Activated CD4-positive, alpha-beta T cell treated with anti-CD3 and anti-CD28 coated beads for 1 hour (primary cell): ENCODE data around the gene OLR1.
A peak's percentile ranks its signal among the peaks of the same experiment; 100 is the strongest.
"Not testable (repeated sequence)": the region's sequence is repeated elsewhere in the genome, so short reads cannot be mapped to it uniquely, and the experiment has no call there.

Experiments used
- DNase-seq: peaks from one replicate; pipeline ENCODE4 v3.0.0-alpha.2; 2020

The OLR1 gene

DNA sequence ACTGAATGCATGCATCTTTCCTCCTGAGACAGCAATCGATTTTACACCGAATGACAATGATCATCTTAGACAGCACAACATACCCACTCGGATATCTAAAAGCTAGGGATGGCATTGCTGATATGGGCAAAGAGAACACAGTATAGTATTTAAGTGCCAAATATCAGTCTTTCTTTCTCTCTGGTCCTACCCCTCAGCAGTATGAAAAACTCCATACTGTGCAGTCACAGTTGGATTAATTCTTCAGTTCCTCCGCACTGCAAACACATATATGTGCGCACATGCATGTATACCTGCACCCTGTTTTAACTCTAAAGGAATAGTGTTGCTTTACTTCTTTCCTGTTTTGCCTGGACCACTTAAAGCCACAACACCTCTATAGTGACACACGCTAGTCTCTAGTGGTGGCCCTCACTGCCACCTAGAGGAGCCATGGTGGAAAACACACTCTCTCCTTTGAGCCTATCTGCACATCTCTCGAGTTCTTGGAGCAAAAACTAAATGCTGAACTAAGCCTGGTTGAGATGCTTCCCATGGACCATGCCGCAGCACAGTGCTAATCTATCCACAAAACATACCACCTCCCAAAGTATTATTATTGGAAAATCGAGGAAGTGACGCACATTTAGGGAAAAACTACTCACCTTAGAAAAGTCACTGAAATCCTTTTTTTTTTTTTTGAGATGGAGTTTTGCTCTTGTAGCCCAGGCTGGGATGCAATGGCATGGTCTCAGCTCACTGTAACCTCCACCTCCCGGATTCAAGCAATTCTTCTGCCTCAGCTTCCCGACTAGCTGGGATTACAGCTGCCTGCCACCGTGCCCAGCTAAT, 18.8 kb upstream of the OLR1 start:
- peak; percentile 19 for DNase-seq

DNA sequence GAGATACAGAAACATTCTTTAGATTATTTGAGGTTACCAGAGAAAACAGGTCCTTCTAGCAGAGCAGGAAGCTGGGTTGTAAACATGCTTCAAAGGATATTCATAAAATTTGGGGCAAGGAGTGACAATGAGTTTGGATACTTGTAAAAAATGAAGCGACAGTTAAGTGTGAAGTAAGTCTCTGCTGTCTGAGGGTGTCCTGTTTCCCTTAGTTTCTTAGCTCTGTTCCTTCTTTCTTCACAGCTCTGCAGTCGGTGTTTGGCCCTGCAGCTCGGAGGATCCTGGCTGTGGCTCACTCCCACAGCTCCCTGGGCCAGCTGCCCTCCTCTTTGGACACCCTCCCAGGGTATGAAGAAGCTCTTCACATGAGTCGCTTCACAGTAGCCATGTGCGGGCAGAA, 17.7 kb upstream of the OLR1 start:
- DNase-seq: no peak

DNA sequence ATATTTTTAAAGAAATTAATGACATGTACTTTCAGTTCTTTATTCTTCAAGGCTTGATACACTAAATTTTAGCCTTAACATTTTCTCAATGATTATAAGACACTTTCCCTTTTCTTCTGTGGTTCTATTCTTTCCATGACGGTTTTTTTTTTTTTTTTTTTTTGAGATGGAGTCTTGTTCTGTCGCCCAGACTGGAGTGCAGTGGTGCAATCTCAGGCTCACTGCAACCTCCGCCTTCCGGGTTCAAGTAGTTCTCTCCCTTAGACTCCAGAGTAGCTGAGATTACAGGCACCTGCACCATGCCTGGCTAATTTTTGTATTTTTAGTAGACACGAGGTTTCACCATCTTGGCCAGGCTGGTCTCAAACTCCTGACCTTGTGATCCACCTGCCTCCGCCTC, 15.0 kb upstream of the OLR1 start:
- not testable (repeated sequence) for DNase-seq

DNA sequence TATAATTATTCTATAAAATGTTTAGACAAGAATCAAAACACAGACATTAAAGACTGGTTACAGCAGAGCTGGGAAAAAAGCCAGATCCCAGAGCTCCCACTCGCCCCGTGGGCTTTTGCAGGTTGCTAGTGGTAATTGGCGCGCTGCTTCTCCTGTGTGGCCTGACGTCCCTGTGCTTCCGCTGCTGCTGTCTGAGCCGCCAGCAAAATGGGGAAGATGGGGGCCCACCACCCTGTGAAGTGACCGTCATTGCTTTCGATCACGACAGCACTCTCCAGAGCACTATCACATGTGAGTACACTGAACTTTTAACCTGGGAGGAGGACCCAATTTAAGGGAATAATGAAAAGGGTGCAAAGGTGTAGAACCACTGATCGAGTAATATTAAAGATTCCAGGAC, 14.4 kb upstream of the OLR1 start:
- DNase-seq: no peak

DNA sequence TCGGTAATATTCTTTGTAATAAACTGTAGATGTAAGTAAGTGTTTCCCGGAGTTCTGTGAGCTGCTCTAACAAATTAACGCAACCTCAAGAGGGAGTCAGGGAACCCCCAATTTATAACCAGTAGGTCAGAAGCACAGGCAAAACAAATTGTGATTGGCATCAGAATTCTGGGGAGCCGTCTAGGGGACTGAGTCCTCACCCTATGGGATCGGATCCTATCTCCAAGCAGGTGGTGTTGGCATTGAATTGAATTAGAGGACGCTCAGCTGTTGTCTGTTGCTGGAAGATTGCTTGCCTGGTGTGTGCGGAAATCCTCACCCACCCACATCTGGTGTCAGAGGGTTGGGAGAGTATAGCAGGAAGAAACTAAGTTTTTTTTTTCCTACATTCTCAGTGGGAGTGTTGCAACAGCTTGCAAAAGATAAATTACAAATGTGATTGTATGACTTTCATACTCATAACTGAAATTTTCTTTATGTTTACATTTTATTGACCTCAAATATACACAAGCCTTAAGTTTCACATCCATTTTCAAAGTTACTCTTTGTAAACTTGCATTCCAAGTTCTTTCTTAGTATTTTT, 12.4 kb upstream of the OLR1 start:
- no peak for DNase-seq

DNA sequence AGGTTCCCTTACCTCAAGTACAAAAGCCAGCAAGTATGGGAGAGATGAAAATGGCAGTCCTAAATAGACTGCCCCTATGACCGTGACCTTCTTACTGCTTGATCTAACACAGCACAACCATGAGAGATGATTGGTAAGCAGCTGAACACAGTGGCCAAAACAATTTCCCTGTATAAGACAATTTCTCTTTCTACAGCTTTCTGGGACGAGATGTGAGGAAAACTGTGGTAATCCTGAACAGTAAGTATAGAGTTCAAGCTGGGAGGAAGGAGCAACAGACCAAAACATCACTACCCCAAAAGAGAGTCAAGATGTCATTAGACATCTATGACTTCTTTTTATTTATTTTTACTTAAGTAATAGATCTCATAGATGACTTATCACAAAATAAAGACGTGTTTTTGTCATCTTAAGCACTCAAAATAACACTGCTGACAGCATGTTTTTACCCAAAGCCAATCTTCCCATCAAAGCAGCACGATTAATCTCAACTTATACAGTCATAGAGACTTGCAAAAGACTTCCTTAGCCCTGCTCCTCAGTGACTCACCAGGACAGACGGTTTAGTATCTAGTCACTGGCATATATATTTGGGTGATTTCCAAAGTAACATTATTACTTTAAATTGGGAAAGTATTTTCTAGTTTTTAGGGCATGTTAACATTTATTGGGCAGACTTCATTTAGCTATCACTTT, 10.6 kb upstream of the OLR1 start:
- no peak for DNase-seq

DNA sequence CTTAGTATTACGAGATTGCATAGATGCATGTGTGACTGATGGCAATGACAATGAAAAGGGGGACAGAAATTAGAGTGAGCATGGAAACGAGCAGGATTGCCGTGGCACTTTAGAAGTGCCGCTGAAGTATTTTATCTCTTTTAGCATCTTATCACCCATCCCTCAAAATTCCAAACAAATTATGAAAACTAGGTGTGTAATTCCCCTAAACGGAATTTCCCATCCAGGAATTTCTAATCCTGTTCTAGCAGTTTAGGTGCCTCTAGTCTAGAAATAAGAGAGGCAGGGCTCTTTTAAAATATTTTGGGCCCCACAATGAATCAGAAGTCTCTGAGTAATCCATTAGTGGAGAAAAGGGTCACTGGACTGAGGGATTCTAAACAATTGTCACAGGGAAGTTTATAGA, 7.8 kb upstream of the OLR1 start:
- DNase-seq: no peak

DNA sequence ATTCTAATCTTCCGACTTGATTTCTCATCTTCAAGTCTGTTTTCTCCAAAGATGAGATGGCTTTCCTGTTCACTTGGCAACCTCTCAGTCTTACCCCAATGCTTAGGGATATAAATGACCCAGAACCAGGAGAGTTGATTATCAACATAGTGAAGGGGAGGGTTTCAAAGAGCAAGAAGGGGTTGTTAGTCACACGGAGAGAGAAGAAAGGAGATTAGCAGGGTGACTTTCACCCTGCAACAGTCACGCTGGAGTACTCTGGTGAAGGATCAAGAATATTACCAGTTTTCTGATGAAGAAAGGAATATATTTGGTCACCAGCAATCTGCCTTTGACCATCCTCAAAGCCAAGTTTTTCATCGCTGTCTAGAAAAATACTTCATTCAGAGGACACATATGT, 6.9 kb upstream of the OLR1 start, which contains the start of gene TMEM52B:
Gene TMEM52B, plus strand, starts transcription at position 212 of the 400 bp plus-strand sequence. CDS start 543 bp downstream, outside the sequence.
- no peak for DNase-seq

DNA sequence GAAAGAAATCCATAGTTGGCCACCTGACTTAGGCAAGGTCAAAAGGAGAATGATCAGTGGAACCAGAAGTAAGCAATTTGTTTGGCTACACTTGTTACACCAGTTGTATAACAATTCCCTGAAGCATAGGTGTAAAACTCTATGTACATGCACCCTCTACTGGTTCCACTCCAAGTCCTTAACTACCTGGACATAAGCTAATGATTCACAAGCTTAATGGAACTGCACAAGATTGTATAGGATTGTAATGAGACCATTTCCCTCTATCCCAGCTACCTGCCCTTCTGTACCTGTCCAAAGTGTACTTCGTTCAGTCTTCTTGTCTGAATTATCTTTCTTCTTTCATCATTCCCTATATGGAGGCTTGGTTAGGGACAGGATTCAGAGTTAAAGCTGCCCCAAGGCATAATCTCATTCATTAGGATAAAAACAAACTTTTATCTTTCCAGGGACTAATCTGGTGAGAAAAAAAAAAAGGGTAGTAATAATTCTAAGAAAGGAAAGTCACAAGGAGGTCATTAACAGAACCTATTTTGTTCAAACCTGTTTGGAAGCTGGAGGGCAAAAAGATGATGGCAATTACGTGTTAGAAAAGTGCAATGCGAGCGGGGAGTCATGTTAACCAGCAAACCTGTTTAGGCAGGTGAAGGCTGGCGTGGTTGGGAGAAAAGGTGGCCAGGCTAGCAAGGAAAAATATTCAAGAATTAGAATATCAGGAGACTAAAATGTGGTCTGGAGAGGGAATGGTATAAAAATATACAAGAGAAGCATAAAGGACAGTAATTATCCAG, 4.1 kb upstream of the OLR1 start:
- DNase-seq: no peak

DNA sequence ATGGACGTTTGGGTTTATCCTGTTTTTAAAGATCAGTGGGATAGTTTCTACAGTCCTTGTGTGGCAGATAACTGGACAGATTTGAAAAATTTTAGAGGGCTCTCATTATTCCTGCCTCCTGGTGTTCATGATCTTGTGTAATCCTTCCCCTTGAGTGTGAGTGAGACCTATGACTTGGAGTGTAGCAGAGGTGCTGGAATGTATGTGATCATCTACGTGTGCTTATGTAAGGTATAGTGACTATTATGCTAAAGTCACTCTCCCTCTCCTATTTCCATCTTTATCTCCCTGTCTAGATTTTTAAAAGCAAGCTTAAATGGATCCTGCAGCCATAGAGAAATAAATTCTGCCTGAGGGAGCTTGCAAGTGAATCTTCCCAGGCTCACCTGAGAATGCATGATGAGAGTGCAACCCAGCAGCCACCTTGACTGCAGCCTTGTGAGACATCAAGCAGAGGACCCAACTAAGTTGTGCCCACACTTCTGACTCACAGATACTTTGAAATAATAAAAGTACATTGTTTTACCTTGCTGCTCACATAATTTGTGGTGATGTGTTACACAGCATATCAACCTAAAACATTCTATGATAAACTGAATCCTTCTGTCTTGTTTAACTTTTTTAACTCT, 3.2 kb upstream of the OLR1 start:
- DNase-seq: no peak

DNA sequence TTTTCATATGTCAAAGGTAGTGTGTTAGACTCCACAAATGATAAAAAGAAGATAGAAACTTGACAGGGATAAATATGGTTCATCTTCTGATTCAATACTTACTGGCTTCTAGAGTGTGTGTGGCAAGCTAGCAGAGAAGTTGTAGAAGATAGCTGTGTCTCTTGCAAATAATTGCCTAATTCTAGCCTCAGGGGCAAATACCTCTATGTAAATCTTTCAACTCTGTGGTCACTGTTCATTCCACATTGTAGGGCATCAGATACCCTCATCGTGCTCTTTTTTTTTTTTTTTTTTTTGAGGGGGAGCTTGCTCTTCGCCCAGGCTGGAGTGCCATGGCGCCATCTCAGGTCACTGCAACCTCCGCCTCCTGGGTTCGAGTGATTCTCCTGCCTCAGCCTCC, 1.7 kb downstream of the OLR1 start:
- DNase-seq: no peak

DNA sequence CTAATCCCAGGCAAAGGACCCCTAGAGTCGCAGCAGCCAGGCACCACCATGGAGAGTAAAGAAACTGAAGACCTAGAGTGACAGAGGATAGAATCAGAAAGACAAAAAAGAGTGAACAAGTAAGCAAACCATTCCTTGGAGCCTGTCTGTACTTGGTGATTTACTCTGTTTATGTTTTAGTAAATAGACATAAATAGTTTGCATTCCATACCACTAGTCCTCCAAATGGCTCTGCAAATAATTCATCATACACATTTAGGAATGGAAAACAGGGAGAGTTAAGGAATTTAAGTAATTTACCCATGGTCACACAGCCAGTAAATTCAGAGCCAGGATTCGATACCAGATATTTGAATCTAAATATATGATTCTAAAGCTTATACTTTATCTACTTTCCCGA, 2.8 kb downstream of the OLR1 start:
- no peak for DNase-seq

DNA sequence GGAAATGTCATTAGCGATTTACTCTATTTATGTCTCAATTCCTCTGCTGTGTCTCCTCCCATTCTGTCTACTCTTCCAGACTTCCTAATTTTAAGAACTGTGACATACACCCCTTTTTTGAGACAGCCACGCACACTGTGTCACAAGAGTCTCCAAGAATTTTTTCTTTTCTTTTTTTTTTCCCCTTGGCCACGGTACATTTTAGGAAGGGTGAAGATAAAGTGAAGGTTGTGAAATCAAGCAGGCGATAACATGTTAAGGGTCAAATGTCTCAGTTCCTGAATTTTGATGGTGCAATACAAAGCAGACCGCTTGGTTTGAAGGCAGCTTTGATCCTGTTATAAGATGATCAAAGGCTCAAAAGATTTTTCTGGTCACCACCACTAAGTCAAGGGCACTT, 4.3 kb downstream of the OLR1 start:
- no peak for DNase-seq

DNA sequence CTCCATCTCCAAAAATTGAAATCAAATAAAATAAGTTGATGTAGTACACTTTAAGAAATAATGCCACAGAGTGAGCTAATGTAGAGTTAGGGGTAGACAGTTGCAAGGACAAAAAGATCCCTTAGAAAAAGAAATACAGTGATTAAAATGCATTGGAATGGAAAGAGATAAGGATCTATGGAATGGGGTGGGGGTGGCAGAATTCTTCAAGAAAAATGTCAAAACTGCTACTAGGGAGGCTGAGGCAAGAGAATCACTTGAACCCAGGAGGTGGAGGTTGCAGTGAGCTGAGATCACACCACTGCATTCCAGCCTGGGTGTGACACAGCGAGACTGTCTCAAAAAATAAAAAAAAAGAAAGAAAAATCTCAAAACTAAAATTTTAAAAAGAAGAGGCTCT, 6.5 kb downstream of the OLR1 start:
- DNase-seq: no peak

DNA sequence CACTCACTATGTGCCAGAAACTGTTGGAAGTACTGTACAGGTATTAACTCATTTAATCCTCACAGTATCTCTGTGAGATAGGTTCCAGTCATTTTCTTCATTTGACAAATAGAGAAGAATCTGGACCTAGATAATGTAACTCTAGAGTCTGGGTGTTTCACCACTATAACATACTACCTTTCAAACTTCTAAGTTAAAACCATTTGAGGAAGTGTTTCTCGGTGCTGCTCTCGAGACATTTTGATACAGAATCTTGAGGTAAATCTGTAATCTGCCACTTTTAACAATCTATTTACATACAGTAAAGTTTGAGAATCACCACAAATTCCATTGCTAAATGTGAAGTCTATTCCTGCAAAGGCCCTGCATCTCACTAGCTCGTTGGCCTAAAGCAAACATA, 8.8 kb downstream of the OLR1 start:
- no peak for DNase-seq

DNA sequence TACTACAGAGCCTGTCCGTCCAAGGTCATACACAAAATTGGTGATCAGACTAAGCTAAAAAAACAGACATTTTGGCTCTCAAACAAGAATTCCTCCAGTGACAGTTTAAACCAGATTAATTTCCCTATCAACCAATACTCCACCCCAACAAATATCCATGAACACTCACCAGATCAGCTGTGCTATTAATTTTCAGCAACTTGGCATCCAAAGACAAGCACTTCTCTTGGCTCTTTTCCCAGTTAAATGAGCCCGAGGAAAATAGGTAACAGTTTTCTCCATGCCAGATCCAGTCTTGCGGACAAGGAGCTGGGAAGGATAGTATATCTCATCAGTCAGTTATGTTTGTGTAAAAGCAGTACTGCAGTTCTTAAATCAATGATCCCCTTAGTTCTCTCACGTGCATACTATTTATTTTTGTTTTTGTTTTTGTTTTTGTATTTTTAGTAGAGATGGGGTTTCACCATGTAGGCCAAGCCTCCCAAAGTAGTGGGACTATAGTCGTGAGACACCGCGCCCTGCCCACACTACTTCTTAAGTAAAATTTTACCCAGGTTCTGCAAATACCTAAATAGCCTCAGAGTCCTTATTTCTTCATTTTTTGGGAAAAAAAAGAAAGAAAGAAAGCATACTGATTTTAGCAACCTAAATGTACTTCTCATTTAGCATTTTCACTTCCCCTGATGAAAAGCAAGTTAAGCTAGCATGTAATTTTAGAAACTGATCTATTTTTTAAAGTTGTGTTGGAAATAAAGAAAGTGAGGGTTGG, 11.1 kb downstream of the OLR1 start:
- no peak for DNase-seq

DNA sequence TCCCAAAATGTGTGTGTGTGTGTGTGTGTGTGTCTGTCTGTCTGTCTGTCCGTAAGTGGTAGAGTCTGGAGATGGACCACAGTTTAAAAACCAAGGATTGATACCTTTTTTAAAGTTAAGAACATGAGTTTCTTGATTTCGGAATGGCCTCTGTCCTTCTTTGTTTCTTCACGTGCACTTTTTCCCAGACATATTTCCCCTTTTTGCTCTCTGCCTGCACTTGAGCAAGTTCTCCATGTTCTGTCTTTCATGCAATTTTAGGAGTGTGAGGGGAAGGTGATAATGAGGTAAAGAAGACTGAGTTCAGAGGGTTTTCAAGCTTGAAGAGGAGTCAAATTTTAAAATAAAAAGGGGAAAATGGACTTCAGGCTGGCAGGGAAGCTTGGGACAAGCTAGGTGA, 12.7 kb downstream of the OLR1 start:
- DNase-seq: no peak

DNA sequence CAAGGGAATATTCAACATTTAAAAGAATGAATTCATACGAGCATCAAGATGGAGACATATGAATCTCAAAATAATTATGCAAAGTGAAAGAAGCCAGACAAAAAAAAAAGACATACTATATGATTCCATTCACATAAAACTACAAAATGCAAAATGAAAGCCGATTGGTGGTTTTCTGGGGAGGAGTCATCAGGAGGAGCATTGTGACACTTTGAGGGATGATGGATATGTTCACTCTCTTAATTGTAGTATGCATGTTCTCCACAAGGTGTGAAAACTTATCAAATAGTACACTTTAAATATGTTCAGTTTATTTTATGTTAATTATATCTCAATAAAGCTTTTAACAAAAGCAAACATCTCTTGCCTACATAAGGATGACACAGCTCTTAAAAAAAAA, 13.5 kb downstream of the OLR1 start:
- no peak for DNase-seq

DNA sequence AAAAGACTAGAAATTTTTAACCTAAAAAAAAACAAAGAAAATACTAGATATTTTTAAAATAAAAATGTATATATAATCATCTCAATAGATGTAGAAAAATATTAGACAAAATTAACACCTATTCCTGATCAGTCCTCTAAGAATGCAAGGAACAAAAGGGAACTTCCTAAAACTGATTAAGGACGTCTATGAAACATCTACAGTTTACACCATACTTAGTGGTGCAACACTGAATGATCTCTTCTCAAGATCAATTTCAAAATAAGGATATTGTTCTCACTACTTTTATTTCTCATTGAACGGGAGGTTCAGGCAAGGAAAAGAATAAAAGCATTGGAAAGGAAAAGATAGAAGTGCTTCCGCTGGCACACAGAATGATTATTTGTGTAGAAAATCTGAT, 16.0 kb downstream of the OLR1 start:
- DNase-seq: no peak

DNA sequence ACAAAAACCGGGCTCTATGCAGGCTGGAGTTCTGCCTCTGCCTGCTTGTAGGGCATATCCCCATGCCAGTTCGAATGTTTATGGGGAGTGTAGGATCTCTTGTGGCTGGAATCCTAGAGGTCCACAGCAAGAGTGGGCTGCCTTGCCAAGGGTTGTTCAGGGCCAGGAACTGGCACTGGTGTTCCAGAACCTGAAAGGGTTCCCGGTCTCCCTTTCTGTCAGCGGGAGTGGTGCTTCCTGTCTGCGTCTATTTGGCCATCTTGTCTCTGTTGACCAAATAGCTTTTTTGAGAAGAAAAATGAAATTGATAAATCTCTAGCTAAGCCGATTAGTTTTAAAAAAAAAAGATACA, 17.8 kb downstream of the OLR1 start:
- DNase-seq: no peak

DNA sequence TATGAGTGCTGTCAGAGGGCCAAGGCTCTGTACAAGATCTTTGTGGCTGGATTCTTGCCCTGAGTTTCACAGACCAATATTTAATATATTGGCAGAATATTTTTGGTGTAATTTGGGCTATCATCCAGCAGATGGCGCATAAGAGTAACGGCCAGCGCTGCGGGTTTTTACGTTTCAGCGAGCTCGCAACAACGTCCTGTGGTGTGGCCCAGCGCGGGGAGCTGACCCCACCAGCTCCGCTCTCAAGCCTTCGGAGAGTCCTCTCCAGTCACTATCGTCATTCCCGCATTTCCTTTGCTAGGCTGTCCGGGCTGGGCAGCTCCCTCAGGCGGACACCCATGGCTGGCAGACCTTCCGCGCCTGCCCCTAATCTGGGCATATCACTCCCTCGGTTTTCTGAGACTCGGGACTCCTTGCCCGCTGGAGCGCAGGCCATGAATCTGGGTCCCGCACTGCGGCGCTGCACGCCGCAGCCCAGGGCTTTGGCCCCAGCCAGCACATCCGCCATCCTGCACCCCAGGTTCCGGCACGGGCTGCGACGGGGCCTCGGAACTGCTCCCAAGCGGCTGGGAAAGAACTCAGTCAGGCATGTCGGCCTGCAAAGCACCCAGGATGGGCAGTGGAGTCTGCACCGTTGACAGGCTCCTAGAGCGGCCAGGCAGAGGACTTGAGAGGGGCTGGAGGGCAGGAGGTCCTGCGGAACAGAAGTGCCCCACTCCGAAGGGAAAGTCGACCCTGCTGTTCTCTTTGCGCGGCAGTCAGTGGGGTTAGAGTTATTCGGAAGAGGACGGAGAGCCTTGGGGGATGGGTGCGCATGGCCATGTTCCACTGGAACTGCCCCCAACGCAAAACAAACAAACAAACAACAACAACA, 18.4 kb downstream of the OLR1 start:
- DNase-seq: peak; percentile 32
